COR-L47 (cell line): Measurements from ENCODE around the gene FOXK1.

Experiments used
- DNase-seq: peaks from one replicate; lab custom pipeline; 2025; lab: John Stamatoyannopoulos, UW

FOXK1 gene

GRCh38 chr7:4722960-4723630 lies 41.0 kb downstream of the FOXK1 start:
- no peak for DNase-seq

DNA sequence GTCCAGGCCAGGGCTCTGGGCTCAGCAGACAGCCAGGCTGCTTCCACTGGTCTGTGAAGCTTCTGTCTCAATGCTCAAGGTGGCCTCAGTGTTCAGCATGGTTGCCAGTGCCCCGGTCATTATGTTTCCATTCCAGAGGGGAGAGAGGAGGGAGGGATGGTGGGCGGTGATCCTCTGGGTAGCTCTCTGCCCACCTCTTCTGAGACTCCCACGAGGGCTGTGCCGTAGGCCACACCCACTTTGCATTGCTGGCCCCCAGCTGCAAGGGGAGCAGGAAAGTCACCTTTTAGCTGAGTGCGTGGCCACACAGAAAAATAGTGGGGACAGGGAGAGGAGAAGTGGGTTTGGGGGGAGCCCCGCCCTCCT lies 42.5 kb downstream of the FOXK1 start:
- no peak for DNase-seq

DNA sequence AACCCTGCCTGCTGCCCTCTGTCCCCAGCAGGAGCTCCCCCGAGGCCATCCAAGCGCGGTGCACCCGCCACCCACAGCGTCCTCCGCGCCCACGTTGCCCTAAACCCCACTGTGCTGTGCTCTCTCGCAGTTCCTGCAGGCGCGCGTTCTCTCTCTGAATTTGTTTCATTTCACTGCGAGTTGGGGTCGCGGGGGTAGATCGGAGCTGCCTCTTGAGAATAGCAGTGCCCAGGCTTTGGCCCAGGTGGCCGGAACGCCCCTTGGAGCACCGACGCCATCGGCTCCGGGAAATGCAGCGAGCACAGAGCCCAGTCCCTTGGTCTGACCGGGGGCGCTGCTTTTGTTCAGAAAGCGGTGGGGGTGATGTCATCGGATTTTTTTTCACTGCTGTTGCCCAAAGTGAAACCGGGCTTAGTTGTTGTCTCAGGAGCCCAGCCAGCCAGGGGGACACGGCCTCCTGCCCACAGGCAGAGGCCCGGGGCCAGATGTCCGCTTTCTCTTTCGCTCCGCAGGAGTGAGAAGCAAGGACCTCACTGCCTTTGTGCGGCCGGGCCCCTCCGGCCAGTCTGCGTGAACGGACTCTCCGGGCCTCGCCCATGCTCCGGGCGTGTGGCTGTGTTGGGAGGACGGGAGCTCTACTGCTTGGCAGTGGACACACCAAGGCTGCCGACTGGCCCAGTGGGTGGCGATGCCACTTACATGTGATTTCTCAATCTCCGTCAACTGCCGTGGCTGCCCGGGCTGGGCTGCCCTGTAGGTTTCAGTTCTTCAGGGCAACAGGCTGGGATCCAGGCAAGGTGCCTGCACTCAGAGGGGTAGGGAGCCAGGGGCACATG lies 43.1 kb downstream of the FOXK1 start:
- peak; percentile 25 for DNase-seq

DNA sequence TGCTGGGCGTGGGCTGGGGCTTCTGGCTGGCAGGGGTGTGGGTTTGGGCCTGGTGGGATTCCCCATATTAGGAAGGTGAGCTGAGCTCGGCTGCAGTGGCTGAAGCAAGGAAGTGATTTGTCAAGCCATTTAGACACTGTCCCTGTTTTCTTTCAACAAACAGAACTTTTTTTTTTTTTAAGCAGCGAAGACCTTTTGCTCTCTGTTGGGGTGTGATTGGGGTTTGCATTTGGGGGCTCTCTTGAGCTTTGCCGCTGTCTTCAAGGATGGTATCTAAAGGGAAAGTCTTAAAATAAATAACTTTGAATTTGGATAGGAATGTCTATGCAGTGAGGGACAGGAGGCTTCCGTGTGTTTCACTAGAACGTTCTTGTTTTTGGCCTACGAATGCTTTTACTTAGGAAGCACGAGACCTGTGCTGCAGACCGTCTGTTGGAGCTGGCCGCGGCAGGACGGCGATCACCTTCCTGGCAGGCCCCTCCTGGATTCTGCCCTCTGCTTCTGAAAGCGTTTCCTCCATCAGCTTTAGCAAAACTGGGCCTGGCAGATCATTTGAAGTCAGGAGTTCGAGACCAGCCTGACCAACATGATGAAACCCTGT lies 43.9 kb downstream of the FOXK1 start:
- DNase-seq = no peak

GRCh38 chr7:4726566-4726965 lies 44.5 kb downstream of the FOXK1 start:
- DNase-seq = no peak

DNA sequence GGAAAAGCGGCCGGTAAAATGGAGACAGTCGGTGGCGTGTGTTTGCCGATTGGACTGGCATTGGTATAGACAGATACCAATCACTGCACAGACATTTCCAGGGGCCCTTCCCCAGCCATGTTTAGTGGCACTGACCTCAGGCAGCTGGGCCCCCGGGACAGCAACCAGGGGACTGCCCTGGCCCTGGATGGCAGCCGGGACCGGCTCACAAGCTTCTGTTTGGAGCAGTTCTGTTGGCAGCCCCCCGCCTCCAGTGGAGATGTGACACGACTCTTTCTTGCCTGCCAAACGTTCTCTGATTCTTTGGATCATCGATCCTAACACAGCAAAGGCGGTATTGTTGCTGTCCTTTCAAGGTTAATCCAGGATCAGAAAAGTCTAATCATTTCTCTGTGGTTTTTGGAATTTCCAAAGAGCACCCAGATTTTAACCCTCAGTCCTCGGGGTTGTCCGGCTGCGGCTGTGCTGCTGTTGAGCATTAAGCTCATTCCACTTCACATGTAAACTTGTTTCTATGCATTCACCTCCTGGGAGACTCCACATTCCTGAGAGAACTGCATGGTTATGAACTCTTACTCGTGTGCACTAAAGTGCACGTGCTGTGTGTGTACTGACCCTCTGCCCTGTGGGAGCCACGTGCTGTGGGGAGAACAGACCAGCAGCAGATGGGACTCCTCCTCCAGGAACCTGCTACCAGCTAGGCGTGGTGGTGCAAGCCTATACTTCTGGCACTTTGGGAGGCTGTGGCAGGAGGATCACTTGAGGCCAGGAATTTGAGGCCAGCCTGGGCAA lies 46.0 kb downstream of the FOXK1 start:
- no peak for DNase-seq

DNA sequence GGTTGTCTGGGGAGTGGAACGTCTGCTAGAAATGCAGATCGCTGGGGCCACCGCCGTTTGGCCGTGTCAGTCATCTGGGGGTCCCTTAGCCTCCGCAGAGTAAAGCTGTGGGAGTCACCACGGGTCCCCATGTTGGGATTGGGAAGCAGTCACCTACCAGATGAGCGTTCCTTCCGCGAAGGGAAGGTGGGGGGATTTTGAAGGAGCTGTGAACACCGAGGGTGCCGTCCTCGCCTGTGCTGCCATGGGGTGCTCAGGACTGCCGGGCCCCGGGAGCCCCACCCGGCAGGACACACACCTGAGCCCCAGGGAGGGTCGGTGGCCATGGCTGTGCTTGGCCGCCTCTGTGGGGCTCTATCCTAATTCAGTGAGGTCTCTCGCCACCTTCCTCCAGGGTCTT lies 47.2 kb downstream of the FOXK1 start:
- no peak for DNase-seq

DNA sequence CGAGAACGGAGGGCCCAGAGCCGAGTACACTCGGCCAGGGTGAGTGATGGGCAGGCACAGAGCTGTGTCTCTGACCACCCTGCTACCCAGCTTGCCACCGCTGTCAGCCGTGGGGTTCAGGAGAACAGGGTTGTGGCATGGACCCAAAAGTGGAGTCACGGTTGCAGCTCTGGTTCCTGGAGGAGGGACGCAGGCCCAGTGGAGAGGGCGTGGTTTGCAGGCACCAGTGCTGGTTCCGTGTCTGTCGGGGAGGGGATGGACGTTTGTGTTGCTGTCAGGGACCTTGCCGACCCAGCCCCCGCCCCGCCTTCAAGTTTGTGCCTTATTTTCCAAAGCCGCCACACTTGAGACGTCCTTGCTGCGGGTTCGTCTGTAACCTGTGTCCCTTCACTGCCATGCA lies 48.2 kb downstream of the FOXK1 start:
- DNase-seq = no peak

DNA sequence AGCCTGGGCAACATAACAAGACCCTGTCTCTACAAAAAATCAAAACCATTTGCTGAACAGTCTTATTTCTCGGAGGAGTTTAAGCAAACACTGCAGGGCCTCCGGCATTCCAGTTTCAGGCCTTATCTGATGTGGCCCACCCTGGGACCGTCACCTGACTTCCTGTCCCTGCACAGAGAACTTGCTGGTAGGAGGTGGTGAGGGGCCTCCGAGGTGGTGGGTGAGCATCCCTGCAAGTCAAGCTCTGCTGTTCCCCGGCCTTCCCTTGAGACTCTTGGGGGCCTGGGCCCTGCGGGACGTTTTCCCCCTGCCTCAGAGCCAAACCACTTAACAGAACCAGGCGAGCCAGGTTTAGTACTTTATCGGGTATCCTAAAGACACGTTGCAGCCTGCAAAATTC lies 48.9 kb downstream of the FOXK1 start:
- no peak for DNase-seq

- no peak for DNase-seq
Measured at GRCh38 chr7:4731803-4732202, 49.7 kb downstream of the FOXK1 start.

DNA sequence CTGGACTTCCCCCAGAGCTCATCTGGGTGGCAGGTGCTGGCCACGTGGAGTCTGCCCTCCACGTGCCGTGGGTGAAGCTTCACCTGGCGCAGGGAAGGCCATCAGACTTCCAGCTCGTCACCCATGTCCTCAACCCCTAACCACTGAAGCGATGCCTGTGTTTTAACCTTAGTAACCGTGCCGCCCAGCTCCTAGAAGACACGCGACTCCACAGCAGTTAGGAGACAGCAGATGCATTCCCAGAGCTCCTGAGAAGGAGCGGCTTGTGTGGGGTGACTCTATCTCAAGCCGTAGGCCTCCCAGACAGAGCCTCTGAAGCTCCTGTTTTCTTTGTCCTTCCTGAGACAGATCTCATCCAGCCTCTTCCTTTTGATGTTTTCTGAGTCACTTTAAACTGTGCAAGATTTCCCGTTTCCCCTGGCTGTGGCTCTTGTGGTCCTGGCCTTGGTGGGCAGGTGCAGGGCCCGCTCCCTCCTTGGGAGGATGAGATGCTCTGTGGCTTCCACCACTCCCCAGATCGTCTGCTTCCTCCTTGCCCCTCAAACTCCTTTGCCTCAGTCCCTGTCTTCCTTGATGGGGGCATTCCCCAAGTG lies 51.9 kb downstream of the FOXK1 start:
- DNase-seq = no peak

DNA sequence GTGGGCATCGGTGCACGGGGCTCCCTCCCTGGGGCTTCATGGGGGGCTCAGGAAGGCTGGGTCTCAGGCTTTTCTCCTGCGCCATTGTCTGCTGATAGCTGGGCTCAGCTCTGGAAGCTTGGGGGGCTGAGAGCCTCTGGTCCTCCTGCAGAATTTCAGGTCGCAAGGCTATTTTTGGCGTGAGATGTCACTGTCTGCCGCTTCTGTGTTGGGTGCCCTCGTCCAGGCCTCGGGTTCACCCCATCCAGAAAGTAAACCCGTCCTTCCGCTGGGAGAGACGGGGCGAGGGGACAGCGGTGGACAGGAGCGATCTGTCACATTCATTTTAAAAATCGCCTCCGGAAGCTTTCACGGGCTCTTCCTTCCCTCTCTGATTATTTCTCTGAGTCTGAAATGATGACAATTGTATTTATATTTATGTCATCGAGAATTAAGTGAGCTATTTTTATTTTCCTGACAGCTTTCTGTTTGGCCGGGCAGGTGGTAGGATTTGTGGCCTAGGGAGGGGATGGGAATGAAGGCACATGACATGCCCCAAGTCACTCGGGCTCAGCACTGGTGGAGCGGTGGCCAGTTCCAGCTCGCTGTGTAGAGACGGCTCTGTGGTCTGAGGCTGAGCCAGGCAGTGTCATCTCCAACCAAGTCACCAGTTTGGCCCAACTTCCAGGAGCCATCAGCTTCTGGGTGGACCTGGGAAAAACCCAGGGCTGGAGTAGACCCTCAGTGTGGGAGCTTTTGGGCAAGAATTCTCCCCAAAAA lies 52.7 kb downstream of the FOXK1 start:
- DNase-seq = no peak

DNA sequence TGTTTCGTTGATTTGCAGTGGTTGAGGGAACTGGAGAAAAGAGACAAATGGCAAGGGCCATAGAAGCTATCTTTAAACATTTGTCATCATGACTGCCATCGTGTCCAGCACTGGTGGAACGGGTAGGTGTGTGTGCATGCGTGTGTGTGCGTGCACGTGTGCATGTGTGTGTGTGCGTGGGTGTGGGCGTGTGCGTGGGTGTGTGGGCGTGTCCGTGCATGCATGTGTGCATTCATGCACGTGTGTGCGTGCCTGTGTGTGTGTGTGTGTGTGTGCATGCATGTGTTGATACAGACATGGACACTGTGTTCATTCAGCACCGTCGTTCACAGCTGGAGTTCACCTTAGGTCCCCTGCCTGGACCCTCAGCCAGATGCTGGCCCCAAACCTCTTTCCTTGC lies 55.2 kb downstream of the FOXK1 start:
- no peak for DNase-seq

GRCh38 chr7:4738711-4739527 lies 56.8 kb downstream of the FOXK1 start:
- DNase-seq = no peak

GRCh38 chr7:4739528-4739992 lies 57.5 kb downstream of the FOXK1 start:
- DNase-seq = peak; percentile 40

DNA sequence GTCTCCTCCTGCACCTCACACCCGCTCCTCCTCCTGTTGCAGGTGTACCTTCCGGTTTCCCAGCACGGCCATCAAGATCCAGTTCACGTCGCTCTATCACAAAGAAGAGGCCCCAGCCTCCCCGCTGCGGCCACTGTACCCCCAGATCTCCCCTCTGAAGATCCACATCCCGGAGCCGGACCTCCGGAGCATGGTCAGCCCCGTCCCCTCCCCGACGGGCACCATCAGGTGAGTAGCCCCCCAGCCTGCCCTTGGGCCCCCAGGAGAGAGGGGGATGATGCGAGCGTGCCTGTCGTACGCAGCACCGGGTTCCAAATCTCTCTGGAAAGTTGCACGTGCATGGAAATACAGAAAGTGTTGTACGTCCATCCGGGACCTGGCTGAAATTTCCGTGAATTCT lies 58.7 kb downstream of the FOXK1 start:
- no peak for DNase-seq

GRCh38 chr7:4742051-4742573 lies 60.0 kb downstream of the FOXK1 start:
- no peak for DNase-seq

DNA sequence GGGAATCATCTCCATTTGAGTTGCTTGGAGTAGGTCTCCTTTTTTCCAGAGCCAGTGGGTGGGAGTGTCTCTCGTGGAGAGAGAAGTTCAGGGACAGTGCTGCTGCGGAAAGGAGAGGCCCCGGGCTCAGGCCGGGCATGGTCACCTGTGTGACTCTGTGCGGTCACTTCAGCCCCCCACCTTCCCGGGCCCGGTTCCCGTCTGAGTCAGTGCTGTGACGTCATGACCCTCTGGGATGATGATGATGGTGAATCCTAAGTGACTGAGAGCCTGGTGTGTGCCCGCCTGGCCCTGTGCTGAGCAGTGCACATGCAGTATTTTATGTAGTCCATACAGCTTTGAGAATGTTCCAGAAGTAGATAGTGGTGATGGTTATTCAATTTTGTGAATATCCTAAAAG lies 60.8 kb downstream of the FOXK1 start:
- no peak for DNase-seq

DNA sequence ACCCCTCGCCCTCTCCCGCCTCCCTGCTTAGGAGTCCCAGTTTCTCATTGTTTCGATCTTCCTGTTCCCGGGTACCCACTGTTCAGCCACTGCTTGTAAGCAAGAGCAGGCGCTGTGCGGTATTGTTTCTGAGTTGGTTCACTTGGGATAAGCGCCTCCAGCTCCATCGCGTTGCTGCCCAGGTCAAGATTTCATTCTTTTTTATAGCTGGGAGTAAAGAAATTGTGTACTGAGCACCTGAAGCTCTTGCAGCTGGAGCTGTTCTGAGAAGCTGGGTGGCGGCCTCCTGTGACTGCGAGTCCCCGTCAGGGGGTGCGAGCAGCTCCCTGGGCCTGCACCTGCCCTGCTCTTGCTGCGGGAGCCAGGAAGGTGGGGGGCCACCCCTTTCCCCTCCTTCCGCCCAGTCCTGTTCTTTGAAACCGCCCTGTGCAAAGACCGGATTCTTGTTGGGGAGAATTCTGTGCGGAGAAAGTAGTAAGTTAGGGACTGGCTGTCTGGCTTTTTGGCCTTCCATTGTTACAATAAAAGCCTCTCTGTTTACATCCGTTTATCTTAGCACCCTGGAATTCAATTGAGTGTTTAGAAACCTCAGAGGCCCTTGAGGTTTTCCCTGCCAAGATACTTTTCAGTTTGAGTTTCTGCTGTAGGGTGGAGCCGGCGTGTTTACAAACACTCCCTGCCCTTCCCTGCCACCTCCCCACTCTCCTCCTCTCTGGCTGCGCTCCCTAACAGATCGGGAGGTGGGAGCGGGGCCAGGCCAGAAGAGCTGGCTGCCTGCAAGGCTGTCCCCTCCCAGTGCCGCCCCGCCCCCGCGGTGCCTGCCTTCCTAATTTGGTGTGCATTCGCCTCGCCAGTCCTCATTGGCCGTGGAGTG lies 62.5 kb downstream of the FOXK1 start:
- DNase-seq = peak; percentile 96
